ENCODE measurements around the gene KCNJ14. TPM values are rescaled to one million over a fixed set of nuclear protein-coding genes. Genes with fewer than 3 reads are reported as not detected.

The KCNJ14 gene
- total and polyA plus RNA-seq, 2 of the 8 experiments (the other 6 are each of a cell fraction or from before 2014, with no cell fraction given), result 0.45 to 0.89 TPM

DNA sequence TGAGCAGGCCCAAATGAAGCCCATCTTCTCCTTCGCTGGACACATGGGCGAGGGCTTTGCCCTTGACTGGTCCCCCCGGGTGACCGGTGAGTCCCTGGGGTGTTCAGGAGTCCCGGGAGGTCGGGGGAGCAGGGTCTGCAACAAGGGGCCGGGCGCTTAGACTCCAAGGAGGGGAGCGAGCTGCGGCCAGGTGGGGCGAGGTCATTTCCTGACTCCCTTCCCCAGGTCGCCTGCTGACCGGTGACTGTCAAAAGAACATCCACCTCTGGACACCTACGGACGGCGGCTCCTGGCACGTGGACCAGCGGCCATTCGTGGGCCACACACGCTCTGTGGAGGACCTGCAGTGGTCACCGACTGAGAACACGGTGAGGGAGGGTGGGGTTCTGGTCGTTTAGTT is 4.9 kb upstream of the KCNJ14 start (continued):
- TF ChIP-seq KDM4A (IDR thresholded peaks at IDR 0.05; ENCODE audit: low read depth, low read length, severe bottlenecking) (no peak), GTF2F1 (IDR thresholded peaks at IDR 0.05; ENCODE audit: borderline replicate concordance, low read depth, low read length) (no peak), JUND (IDR thresholded peaks at IDR 0.05; ENCODE audit: low read length) (no peak), SIX5 (IDR thresholded peaks at IDR 0.05; ENCODE audit: low read depth, low read length) (no peak), NANOG (IDR thresholded peaks at IDR 0.05; ENCODE audit: insufficient read depth, low read depth, low read length, poor library complexity, severe bottlenecking) (no peak)

All from H1 (cell line).